Activated CD8-positive, alpha-beta memory T cell treated with anti-CD3 and anti-CD28 coated beads, Interleukin-2, amount 50 U/mL, for 1 hour (primary cell): Measurements from ENCODE around the gene GSK3B.

ENCODE experiments used
- DNase-seq: peaks from one replicate; pipeline ENCODE4 v3.0.0-alpha.2; 2020; ENCODE audit errors: extremely low read depth

The GSK3B gene

GRCh38 chr3:119883461-119884160 lies 210.6 kb downstream of the GSK3B start:
- DNase-seq, result no peak

- no peak for DNase-seq
Observed at GRCh38 chr3:119880966-119881365, 213.3 kb downstream of the GSK3B start.

- no peak for DNase-seq
Observed at GRCh38 chr3:119873646-119874045, 220.6 kb downstream of the GSK3B start.

- DNase-seq, result no peak
Observed at GRCh38 chr3:119872773-119873172, 221.5 kb downstream of the GSK3B start.

- no peak for DNase-seq
Observed at GRCh38 chr3:119871571-119871970, 222.7 kb downstream of the GSK3B start.

GRCh38 chr3:119870512-119870911 lies 223.7 kb downstream of the GSK3B start:
- no peak for DNase-seq

GRCh38 chr3:119864476-119864875 lies 229.8 kb downstream of the GSK3B start:
- no peak for DNase-seq

- no peak for DNase-seq
Observed at GRCh38 chr3:119862616-119863015, 231.6 kb downstream of the GSK3B start.

GRCh38 chr3:119861681-119862080 lies 232.6 kb downstream of the GSK3B start:
- DNase-seq, result no peak

- DNase-seq, result no peak
Observed at GRCh38 chr3:119859728-119860127, 234.5 kb downstream of the GSK3B start.

GRCh38 chr3:119858957-119859356 lies 235.3 kb downstream of the GSK3B start:
- DNase-seq, result no peak

- no peak for DNase-seq
Observed at GRCh38 chr3:119856695-119857094, 237.6 kb downstream of the GSK3B start.

- DNase-seq, result no peak
Observed at GRCh38 chr3:119849126-119849525, 245.1 kb downstream of the GSK3B start.

- no peak for DNase-seq
Observed at GRCh38 chr3:119841808-119842471, 252.3 kb downstream of the GSK3B start.

- DNase-seq, result no peak
Observed at GRCh38 chr3:119835556-119835955, 258.7 kb downstream of the GSK3B start.

- DNase-seq, result no peak
Observed at GRCh38 chr3:119834754-119835370, 259.4 kb downstream of the GSK3B start.

- DNase-seq, result no peak
Observed at GRCh38 chr3:119831941-119832371, 262.3 kb downstream of the GSK3B start.

GRCh38 chr3:119831022-119831421 lies 263.2 kb downstream of the GSK3B start:
- no peak for DNase-seq

GRCh38 chr3:119829420-119829819 lies 264.8 kb downstream of the GSK3B start:
- no peak for DNase-seq

- no peak for DNase-seq
Observed at GRCh38 chr3:119826711-119827608, 267.3 kb downstream of the GSK3B start.

- no peak for DNase-seq
Observed at GRCh38 chr3:119825820-119826219, 268.4 kb downstream of the GSK3B start.

GRCh38 chr3:119819806-119820205 lies 274.4 kb downstream of the GSK3B start:
- DNase-seq, result no peak
